HL-60 (cell line): ENCODE measurements around the gene DAZL.

ENCODE experiments used
- DNase-seq, 2 experiments: peaks; one replicate each; pipeline ENCODE4 v3.0.0-alpha.2; 2010 to 2020; ENCODE audit warnings: low read depth in 1 of 2, low spot score in 1 of 2
- H3K27ac ChIP-seq: fragments of 250-450 bp; sonication (Bioruptor Pico); replicated peaks from 2 replicates; pipeline ENCODE4 v1.5.1; 2020; ENCODE audit warnings: mild to moderate bottlenecking, moderate library complexity
- H3K27me3 ChIP-seq: fragments of 250-450 bp; sonication (Bioruptor Pico); 2 replicates; pipeline ENCODE4 v1.5.1; 2021; ENCODE audit warnings: mild to moderate bottlenecking, moderate library complexity; ENCODE audit not compliant: insufficient read depth, poor library complexity, severe bottlenecking
- H3K4me3 ChIP-seq: replicated peaks from 2 replicates; pipeline ENCODE4 v1.5.1; 2011; ENCODE audit warnings: mild to moderate bottlenecking, control low read depth, low read length; ENCODE audit not compliant: insufficient read depth
- CTCF ChIP-seq: IDR thresholded peaks from one replicate; pipeline ENCODE4 v1.5.1; 2011; ENCODE audit warnings: low read length, control low read depth, inconsistent platforms; ENCODE audit not compliant: insufficient read depth
- GABPA ChIP-seq: IDR thresholded peaks from 2 replicates; pipeline ENCODE4 v1.6.1; 2012; ENCODE audit warnings: low read depth
- POLR2AphosphoS5 ChIP-seq: IDR thresholded peaks from 2 replicates; pipeline ENCODE4 v1.6.1; 2012; ENCODE audit warnings: low read depth
- REST ChIP-seq: IDR thresholded peaks from 2 replicates; pipeline ENCODE4 v1.6.1; 2012; ENCODE audit warnings: low read depth; ENCODE audit not compliant: insufficient replicate concordance
- SPI1 ChIP-seq: IDR thresholded peaks from 2 replicates; pipeline ENCODE4 v1.6.1; 2012; ENCODE audit warnings: low read depth, mild to moderate bottlenecking, borderline replicate concordance

The DAZL gene

GRCh38 chr3:16583551-16583950 is 21.7 kb downstream of the DAZL start:
- TF ChIP-seq GABPA = no peak
- TF ChIP-seq POLR2AphosphoS5 = no peak
- TF ChIP-seq REST = no peak
- no peak for TF ChIP-seq SPI1
- TF ChIP-seq CTCF = no peak
- Histone ChIP-seq H3K27me3 (no peaks in the 10 kb centered on the region), H3K4me3 (no peak overlapping the region), H3K27ac (no peak overlapping the region)
- DNase-seq = no peak

GRCh38 chr3:16570113-16570512 is 35.1 kb downstream of the DAZL start:
- Histone ChIP-seq H3K4me3 (no peak overlapping the region), H3K27ac (no peak overlapping the region), H3K27me3 (no peaks in the 10 kb centered on the region)
- TF ChIP-seq SPI1 (no peak), GABPA (no peak), REST (no peak), POLR2AphosphoS5 (no peak), CTCF (no peak)
- no peak for DNase-seq

GRCh38 chr3:16568532-16568931 is 36.7 kb downstream of the DAZL start:
- Histone ChIP-seq H3K27ac (no peak overlapping the region), H3K27me3 (no peaks in the 10 kb centered on the region), H3K4me3 (no peak overlapping the region)
- no peak for TF ChIP-seq REST
- TF ChIP-seq SPI1 = no peak
- TF ChIP-seq POLR2AphosphoS5 = no peak
- no peak for TF ChIP-seq CTCF
- TF ChIP-seq GABPA = no peak
- DNase-seq = no peak
